HG03571 (cell line): Measurements from ENCODE around the gene CNOT8.
A peak's percentile ranks its signal among the peaks of the same experiment; 100 is the strongest.
"Not testable (repeated sequence)": the region's sequence is repeated elsewhere in the genome, so short reads cannot be mapped to it uniquely, and the experiment has no call there.

Source experiments
- ATAC-seq: cut with Tn5 transposase; IDR thresholded peaks from one replicate; pipeline ENCODE4 v1.9.1; 2021; ENCODE audit not compliant: unreplicated experiment

The CNOT8 gene

GRCh38 chr5:154834053-154834452, 24.4 kb upstream of the CNOT8 start:
- ATAC-seq = no peak

- ATAC-seq = not testable (repeated sequence)
Observed at GRCh38 chr5:154835701-154836052, 22.8 kb upstream of the CNOT8 start.

- no peak for ATAC-seq
Observed at GRCh38 chr5:154836225-154836624, 22.2 kb upstream of the CNOT8 start.

GRCh38 chr5:154837009-154837901, 21.2 kb upstream of the CNOT8 start:
- no peak for ATAC-seq

GRCh38 chr5:154840435-154841272, 17.8 kb upstream of the CNOT8 start:
- no peak for ATAC-seq

- no peak for ATAC-seq
Observed at GRCh38 chr5:154841273-154841661, 17.2 kb upstream of the CNOT8 start.

GRCh38 chr5:154842689-154843530, 15.5 kb upstream of the CNOT8 start:
- no peak for ATAC-seq

GRCh38 chr5:154844809-154845208, 13.6 kb upstream of the CNOT8 start:
- ATAC-seq = no peak

GRCh38 chr5:154849264-154849785, 9.1 kb upstream of the CNOT8 start:
- no peak for ATAC-seq

- no peak for ATAC-seq
Observed at GRCh38 chr5:154849791-154850201, 8.6 kb upstream of the CNOT8 start.

- ATAC-seq = no peak
Observed at GRCh38 chr5:154850255-154851062, 8.0 kb upstream of the CNOT8 start, which contains the start of gene FAXDC2. FAXDC2 (minus strand) TSS chr5:154850603; CDS start chr5:154838178, 12,425 bp downstream.

- ATAC-seq = no peak
Observed at GRCh38 chr5:154851351-154851750, 7.1 kb upstream of the CNOT8 start.

- ATAC-seq = peak; percentile 46
Observed at GRCh38 chr5:154857530-154858296, 714 bp upstream of the CNOT8 start.

- ATAC-seq = no peak
Observed at GRCh38 chr5:154858972-154859871, 795 bp downstream of the CNOT8 start.

- no peak for ATAC-seq
Observed at GRCh38 chr5:154860123-154860522, 1.7 kb downstream of the CNOT8 start.

GRCh38 chr5:154860765-154861164, 2.3 kb downstream of the CNOT8 start:
- no peak for ATAC-seq

- ATAC-seq = no peak
Observed at GRCh38 chr5:154861946-154862345, 3.5 kb downstream of the CNOT8 start.

- ATAC-seq = no peak
Observed at GRCh38 chr5:154862766-154863165, 4.3 kb downstream of the CNOT8 start.
